Renal pelvis (tissue), 4 donors: Measurements from ENCODE around the gene FHIT. TPM values are rescaled to one million over a fixed set of nuclear protein-coding genes. Genes with fewer than 3 reads are reported as not detected.

Source experiments
- DNase-seq: peaks from one replicate; pipeline ENCODE4 v3.0.0-alpha.2; 2013
- polyA plus RNA-seq, 3 donors: library from polyadenylated mRNA; unstranded; fragments of 120-200 nt; gene quantifications; one replicate each; pipeline ENCODE4 v1.2.1, GENCODE V29; 2013; ENCODE audit not compliant: insufficient read length in 3 of 3

The FHIT gene
- polyA plus RNA-seq, 3 donors: 22.3 to 28.2 (median 25.5) TPM

DNA sequence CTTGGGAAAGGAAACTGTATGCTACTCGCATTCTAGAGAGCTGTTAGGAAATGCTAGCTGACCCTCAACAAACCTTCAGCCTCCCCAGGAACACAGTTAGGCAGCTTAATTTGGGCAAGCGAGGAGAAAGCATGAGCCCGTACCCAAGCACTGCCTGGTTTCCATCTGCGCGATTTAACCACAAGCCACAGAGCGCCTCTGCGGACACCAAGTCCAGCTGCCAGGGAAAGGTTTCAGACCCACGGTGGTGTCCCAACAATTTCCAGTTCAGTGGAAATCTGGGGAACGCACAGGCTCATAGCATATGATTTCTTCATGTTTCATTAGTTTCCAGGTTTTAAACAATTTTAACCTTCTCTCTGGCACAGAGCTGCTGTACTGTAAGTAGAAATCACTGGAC, 617.6 kb downstream of the FHIT start:
- DNase-seq: no peak

DNA sequence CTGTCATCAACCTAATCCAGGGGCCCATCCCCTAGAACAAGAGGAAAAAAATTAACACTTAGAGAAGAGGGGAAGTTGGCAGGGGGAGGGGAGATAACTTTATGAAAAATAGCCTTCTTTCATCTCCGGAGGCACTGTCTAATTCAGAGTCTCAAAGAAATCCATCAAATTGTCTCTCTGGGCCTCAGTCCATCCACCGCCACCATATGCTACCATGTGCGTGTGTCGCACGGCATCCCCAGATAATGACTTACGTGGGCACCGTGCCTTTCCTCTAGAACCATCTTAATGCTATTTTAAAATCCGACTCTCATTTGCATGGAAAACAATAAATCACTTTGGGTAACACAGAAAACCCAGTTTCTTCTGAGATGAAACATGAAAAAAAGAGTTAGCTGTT, 619.7 kb downstream of the FHIT start:
- no peak for DNase-seq

DNA sequence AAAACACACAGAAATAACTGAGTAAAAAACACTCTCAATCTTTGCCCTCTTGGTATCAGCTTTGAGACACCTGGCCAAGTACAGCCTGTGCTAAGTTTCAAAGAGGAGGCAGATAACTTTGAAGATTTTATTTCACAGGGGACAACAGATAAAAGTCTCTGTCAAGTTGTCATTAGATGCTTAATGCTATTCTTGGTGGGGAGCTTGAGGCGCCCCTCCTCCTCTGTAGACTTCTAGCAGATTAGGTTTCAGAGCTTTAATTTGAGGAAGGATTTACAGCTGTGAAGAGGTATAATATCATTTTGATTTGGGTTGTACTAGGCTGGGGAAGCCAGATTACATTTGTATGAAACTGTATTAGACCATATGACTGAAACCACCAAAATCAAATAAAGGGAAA, 620.3 kb downstream of the FHIT start:
- peak; percentile 46 for DNase-seq

DNA sequence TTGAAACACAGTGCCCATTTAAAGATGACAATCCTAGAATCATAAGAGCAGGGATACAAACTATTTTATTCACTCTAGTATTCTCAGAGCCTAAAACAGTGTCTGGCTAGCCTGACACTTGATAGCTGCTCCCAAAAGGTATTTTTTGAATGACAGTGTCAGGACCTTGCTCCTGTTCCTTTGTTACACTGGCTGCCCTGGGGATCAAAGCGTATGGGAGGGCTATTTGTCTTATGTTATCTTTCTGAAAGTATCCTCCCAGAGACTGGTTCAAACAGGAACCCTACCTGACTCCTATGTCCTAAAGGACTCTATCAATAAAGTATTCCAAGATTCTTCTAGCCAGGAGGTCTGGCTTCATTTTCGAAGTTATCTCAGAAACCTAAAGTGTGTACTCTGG, 621.4 kb downstream of the FHIT start:
- DNase-seq: no peak

DNA sequence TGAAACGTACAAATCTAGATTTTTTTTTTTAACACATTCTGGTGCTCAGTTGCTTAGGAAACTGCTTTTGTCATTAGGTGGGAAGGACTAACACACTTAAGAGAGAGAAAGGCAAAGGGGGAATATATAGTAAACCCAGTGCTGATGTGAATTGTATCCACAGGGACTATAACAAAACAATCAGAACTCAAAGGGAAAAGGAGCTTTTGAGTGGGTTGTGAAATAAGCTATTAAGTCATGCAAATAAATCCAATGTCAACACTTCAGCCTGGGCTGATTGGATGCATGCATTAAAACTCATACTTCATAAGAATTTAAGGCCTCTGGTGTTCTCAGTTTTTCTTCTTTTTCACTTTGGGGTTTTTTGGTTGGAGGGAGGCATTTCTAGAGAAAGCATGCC, 628.9 kb downstream of the FHIT start:
- DNase-seq: no peak

DNA sequence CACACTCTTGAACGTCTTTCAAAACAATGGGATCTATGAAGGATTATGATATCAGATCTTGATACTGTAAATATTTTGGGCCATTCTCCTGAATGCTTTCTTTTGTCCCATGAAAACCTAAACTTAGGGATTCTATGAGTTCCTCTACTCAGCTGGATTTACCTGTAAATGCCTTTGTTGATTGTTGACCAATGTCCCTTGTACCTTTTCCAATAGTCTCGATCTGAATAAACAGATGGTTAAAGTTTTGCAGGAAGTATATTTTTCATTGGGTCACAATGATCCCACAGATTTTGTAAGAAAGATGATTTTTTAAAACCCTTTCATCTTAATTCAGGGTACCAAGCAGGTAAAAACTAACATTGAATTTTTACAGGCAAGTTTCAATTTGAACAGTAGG, 634.1 kb downstream of the FHIT start:
- DNase-seq: no peak

DNA sequence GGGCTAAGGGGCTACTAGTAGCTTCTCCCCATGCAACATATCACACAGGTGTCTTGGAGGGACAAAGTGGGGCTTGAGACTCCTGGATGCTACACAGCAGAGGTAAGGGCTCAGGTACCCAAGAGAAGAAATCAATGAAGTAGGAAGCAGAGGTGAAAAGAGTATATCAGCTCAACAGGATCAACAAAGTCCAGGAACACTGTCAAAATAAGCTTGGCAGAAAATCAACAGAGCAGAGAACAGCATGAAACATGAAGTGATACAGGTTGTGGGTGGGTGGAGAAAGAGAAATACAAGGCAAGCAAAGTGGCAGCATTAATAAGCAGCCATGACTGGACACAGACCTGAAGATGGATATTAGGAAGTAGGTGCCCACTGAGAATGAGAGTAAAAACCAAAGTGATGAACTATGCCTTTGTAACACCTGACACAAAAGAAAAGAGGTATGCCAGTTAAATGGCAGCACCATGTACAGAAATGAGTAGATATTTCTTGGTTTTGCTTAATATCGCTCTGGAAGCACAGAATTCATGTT, 637.4 kb downstream of the FHIT start:
- DNase-seq: no peak

DNA sequence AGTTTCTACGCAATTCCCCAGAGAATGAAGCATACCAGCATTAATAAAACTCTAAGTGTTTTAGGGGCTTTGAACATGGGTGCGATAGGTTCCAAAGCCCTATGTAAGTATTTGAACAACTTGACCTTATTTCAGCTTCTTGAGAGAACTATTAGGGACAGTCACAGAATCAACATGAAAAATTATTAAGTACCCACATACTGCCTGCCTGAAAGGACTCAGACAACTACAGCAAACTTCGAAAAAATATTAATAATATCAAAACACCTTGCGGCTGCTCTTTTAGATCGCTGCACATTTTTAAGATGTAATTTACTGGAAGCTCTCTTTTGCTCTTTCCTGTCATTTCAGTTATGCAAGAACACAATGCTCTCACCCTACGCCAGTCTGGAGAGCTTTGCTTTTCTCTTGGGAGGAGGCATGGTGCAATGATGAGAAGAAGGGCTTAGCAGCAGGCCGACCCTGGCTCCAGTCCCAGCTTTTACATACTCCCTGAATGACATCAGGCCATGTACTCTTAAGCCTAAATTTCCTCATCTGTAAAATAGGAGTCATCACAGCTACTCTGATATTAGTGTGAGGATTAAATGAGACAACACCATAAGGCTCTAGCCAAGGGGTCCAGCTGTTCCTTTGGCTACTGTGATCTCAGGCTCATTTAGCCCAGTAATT, 640.7 kb downstream of the FHIT start:
- DNase-seq: no peak

DNA sequence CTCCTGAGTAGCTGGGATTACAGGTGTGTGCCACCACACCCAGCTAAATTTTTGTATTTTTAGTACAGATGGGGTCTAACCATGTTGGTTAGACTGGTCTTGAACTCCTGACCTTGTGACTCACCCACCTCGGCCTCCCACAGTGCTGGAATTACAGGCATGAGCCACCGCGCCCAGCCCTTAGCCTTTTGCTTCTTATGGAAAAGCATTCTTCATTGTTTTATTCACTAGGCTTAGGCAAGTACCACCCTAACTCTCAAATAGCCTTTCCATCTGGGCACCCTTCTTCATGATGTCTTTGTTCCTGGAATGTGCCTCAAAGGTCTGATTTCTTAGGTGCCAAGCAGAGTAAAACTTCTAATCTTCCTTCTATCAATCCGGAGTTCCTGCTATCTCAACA, 641.8 kb downstream of the FHIT start:
- DNase-seq: no peak

DNA sequence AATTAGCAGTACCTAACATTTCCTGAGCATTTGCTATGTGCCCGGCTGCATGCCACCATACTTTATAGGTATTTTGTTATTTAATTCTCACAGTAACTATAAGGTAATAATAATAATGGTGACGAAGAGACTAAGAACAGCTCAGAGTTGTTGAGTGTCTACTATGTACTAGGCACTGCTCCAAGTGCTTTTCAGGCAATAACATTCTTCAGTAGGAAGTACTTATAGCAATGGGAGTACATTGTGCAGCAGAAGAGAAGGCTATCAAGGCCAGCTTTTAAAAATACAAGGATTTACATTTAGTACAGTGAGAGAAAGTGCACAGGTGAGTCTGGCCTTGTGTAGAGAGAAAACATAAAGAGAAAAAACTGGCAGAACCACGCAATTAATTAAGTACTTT, 647.4 kb downstream of the FHIT start:
- no peak for DNase-seq

DNA sequence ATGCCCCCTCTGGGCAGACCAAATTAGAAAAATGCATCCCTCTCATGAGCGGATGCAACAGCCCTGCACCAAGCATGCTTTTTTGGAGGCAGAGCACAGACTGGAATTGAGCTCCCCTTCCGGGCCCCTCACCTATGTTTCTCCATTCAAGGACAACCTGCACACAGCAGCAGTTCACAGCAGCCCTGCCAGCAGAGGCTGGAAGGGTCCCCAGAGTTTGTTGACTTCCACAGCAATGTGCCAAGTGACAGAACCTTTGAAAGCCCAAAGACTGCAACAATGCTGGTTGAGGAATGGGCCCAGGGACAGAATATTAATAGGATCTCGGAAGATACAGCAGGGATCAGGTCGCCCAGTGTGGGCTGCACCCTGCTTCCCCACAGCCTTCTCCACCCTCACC, 650.4 kb downstream of the FHIT start:
- no peak for DNase-seq

DNA sequence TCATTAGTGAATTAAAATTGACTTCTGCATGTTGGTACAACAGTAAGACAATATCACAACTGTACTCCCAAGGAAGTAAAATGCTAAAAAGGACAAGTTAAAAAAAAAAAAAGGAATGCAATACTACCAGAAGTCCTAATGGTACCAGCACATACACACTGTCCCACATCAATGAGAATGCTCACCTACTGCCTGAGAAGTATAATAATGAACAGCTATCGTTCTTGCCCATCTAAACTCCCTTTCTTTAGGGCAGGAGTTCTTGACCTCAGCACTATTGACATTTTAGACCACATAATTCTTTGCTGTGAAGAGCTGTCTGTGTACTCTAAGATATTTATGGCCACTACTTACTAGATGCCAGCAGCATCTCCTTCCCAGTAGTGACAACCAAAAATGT, 651.7 kb downstream of the FHIT start:
- DNase-seq: no peak

DNA sequence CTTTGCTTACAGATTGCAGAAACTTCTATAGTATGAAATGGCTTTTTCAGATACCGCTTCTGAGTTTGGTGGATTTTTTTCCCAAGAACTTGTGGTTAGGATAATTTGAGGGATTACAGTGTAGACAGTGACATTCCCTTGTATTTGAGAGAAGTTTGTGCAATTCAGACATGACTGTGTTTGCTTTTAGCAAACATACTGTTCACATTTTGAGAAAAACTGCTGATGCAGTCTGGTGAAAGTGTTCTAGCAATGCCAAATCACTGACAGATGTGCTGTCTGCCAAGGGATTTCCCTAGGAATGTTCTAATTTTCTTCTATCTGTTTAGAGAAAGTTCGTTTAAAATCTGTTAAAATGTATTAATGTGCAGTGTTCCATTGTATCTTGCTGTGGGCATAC, 652.6 kb downstream of the FHIT start:
- DNase-seq: no peak

DNA sequence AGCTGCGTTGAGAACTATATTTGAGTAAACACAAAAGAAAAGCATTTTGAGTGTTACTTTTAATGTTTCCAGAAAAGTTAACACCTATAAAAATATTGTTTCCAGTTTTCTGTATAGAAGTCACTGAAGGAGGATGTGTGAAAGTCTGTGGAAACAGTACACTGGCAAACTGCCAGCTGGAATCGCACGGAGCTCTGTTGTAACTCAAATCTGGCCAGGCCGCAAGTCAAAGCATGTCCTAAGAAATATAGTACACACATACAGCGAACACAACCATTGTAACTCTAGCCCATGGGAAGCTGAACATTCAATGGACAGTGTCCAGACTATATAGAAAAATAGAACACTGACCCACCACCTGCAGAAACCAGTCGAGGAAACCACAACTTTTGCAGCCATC, 657.2 kb downstream of the FHIT start:
- DNase-seq: peak; percentile 56

DNA sequence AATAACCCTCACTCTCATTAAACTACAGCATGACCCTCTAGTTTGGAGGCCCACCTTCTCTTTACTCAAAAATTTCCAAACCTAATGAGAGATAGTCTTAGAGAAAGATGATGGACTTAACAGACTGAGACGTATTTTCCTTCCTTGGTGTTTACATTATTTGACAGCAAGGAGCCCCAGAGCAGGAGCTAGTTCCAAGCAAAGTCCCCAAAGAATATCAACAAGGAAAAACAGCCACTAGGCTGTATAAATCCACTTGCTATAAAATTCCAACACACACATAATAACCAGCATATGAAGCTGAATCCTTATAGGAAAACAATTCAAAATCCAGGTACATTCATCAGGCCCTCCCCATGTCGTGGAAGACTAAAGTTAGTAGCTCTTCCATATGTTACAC, 660.0 kb downstream of the FHIT start:
- no peak for DNase-seq

DNA sequence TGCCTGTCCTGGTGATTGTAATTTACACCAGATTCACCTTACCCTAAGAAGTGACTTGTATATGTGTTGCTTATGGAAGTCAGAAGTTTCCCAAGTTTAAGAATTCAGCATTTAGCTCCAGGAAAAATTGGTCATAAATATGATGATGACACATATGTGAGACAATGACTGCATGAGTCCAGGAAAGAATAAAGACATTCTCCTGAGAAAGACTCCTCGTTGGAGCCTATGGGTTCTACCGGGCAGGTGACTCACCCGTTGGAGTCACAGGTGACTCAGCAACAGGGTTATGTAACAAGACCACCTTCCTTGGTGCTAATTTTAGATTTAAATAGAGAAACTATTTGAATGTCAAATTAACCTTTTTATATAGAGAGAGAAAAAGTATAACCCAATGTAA, 662.4 kb downstream of the FHIT start:
- DNase-seq: no peak

DNA sequence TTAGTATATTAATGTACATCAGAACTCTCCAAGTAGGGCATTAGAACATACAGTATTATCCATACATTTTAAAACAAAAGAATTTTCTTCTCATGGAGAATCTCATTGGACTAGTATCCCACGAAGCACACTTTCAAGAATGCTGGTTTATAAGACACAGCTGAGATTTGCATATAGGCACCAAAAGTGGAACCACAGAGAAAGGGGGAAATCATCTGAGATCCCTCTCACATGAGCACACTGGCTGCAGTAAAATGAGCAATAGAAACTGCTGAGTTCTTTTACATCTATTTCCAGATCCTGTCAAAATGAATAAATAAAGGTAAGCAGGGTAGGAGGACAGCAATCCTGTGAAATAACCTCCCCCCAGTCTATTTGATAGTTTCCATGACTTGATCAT, 665.3 kb downstream of the FHIT start:
- DNase-seq: no peak

DNA sequence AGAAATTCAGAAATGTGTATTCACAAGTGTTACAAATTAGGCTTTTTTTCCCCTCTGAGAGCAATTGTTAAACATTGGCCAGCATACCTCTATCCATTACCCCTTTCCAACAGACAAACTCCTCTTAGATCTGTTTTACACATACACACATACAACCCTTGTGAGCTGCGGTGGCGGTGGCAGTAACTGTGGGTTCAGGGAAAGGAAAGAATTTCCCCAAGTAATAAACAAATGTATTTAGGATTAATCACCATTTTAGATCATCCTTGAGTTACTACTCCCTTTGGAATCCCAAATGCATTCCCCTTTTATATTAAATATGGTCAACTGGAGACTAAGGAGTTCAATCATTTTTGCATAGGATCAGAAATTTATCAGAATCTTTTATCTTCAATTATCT, 667.0 kb downstream of the FHIT start:
- DNase-seq: no peak

DNA sequence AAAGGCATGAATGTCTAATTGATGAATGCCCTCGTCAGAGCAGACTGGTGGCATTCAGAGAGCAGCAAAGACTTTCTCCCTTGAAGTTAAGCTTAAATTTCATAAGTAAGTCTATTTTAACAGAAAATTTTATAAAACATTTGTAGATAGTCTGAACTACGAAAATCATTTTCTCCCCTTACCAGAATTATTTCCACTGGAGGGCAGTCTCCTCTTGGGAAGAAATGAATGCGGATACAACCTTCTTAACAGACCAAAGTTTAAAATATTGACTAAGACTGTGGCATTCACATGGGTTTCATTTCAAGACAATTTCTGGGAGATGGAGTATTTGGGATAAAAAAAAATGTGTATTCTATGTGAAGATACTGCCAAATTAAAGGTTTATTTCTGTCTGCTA, 669.0 kb downstream of the FHIT start:
- peak; percentile 19 for DNase-seq

DNA sequence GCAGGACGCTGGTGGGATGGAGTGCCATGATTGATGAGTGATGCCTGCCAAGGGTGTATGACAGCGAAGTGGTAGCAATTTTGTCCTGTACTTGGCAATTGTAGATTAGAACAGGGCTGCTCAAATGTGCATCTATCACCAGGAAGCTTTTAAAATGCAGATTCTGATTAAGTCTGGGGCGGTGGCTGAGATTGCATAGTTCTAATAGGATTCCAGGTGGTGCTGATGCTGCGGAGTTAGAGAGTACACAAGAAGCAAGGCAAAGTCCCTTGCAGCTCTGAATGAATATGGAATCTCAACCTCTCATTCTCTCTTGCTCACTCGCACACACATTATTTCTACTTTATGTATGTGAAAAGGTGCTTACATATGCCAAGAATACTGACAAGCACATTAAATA, 670.4 kb downstream of the FHIT start:
- DNase-seq: no peak

DNA sequence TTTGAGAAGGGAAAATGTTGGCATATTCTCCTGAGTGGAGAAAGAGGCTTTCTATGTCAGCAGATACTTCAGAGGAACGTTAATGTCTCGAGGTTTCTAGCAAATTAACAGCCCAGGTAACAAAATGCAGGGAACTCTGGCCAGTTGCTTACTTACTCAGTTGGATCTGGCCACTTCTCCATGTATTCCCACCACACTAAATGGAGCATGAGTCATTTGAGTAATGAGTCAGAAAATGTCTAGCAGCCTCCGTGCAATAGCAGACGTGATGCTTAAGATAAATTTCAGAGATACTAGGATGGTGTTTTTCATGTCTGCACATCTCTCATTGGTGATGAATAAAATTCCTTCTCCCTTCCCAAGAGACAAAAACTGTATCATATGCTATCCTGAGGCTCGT, 671.5 kb downstream of the FHIT start:
- DNase-seq: no peak

DNA sequence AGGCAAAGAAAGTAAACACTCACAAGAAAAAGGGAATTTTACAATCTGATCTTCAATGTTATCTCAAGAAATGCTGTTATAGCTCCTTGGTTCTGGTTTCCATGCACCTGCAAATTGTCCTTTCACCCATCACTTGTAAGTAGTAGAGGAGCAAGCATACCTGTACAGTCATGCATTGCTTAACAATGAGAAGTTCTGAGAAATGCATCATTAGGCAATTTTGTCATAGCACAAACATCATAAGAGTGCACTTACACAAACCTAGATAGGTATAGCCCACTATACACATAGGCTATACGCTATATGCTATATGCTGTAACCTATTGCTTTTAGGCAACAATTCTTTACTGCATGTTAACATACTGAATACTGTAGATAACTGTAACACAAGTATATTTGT, 672.3 kb downstream of the FHIT start:
- DNase-seq: no peak

DNA sequence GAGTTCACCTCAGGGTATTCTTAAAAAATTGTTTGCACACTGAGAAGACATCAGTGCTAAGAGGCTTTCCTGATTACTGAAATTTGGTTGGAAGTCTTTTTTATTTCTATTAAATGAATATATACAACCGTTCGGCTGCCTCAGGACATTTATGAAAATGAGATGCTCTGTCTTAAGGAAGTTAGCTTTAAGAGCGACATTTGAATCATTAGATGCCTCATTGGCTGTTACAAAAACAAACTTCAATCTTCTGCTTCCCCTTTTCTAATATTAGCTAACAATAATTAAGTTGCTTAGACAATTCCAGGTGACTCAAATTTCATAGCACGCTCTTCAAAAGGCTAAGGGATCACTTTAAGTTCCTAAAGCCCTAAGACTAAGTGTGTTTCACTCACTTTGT, 673.7 kb downstream of the FHIT start:
- DNase-seq: no peak

DNA sequence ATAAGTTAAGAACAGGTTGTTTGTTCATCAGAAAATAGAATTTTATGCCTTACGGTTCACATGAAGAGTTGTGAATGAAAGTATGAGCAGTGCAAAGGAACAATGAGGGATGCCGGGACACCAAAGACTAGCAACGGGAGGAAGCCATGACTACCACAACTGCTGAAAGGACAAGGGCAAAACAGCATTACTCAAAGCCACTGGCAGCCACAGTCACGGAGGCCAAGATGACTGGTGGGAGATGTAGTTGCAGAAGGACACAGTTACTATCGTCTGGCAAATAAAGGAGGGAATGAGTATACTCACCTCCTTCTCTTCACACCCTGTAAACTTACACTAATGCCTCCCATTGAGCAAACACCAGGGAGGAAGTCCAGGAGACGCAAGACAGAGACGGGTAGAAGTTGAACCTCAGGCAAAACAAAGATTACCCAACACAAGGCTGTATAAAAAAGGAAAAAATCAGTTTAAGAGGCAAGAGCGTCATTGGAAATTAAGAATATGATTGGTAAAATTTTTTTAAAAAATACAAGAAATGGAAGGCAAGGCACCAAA, 675.5 kb downstream of the FHIT start:
- DNase-seq: no peak
